IMR-90 (cell line): ENCODE measurements around the gene TAF4. TPM values are rescaled to one million over a fixed set of nuclear protein-coding genes. Genes with fewer than 3 reads are reported as not detected.

ENCODE experiments used
- ATAC-seq: fragments of 200-7000 bp; cut with Tn5 transposase; 2 replicates; pipeline ENCODE4 v1.9.1; 2020; ENCODE audit warnings: low read depth, mild to moderate bottlenecking, moderate library complexity
- BruUV-seq: library from RNA; stranded (reverse); fragments of 400-500 nt; replicated peaks from 2 replicates; lab custom pipeline; 2021; lab: Mats Ljungman, UMichigan
- CTCF ChIA-PET: fragments of 300-600 bp; formaldehyde crosslinking; extraction: SDS; loops from one replicate; lab custom pipeline; 2021; ENCODE audit warnings: antibody characterized with exemption; lab: Yijun Ruan, JAX
- POLR2A ChIA-PET: fragments of 300-600 bp; sonication (Branson Sonifier 250); formaldehyde crosslinking; loops from one replicate; lab custom pipeline; 2022; ENCODE audit warnings: antibody characterized with exemption; ENCODE audit not compliant: unreplicated experiment; lab: Charles Lee
- DNase-seq: peaks from one replicate; pipeline ENCODE4 v3.0.0; 2013
- H2AFZ ChIP-seq: replicated peaks from 2 replicates; pipeline ENCODE3; 2013; ENCODE audit warnings: low read length, mild to moderate bottlenecking; ENCODE audit not compliant: poor library complexity
- H2AK5ac ChIP-seq: 2 replicates; pipeline ENCODE4 v1.6.1; 2013; ENCODE audit warnings: low read depth, low read length, inconsistent platforms
- H2AK9ac ChIP-seq: replicated peaks from 2 replicates; pipeline ENCODE3; 2013; ENCODE audit warnings: mild to moderate bottlenecking, low read depth, low read length, moderate library complexity; ENCODE audit not compliant: poor library complexity
- H2BK120ac ChIP-seq: 2 replicates; pipeline ENCODE4 v1.6.1; 2013; ENCODE audit warnings: low read depth, low read length, inconsistent platforms
- H2BK15ac ChIP-seq: 3 replicates; pipeline ENCODE4 v1.6.1; 2013; ENCODE audit warnings: low read depth, low read length, inconsistent platforms
- H2BK20ac ChIP-seq: 2 replicates; pipeline ENCODE4 v1.6.1; 2013; ENCODE audit warnings: low read depth, mild to moderate bottlenecking, inconsistent platforms, low read length, moderate library complexity
- H2BK5ac ChIP-seq: 2 replicates; pipeline ENCODE4 v1.6.1; 2013; ENCODE audit warnings: mild to moderate bottlenecking, low read depth, low read length, inconsistent platforms; ENCODE audit not compliant: poor library complexity, severe bottlenecking
- H3K14ac ChIP-seq: replicated peaks from 2 replicates; pipeline ENCODE4 v1.6.1; 2013; ENCODE audit warnings: low read depth, low read length, inconsistent platforms
- H3K18ac ChIP-seq: 2 replicates; pipeline ENCODE4 v1.6.1; 2013; ENCODE audit warnings: low read depth, low read length, control low read depth
- H3K23ac ChIP-seq: 2 replicates; pipeline ENCODE4 v1.6.1; 2013; ENCODE audit warnings: low read depth, low read length, inconsistent platforms
- H3K27ac ChIP-seq: 2 replicates; pipeline ENCODE4 v1.5.1; 2013; ENCODE audit warnings: mild to moderate bottlenecking, control low read depth, low read length; ENCODE audit not compliant: insufficient read depth
- H3K27me3 ChIP-seq: 2 replicates; pipeline ENCODE4 v1.6.1; 2013; ENCODE audit warnings: low read length; ENCODE audit not compliant: control insufficient read depth, insufficient read depth
- H3K36me3 ChIP-seq: 2 replicates; pipeline ENCODE4 v1.6.1; 2013; ENCODE audit warnings: low read length, mixed read lengths; ENCODE audit not compliant: control insufficient read depth, insufficient read depth
- H3K4ac ChIP-seq: 2 replicates; pipeline ENCODE4 v1.6.1; 2013; ENCODE audit warnings: low read depth, low read length, inconsistent platforms
- H3K4me1 ChIP-seq: 2 replicates; pipeline ENCODE4 v1.6.1; 2013; ENCODE audit warnings: low read length, mixed read lengths; ENCODE audit not compliant: control insufficient read depth, insufficient read depth
- H3K4me2 ChIP-seq: 2 replicates; pipeline ENCODE4 v1.6.1; 2013; ENCODE audit warnings: low read depth, mild to moderate bottlenecking, control low read depth, low read length, moderate library complexity
- H3K4me3 ChIP-seq: 2 replicates; pipeline ENCODE4 v1.5.1; 2013; ENCODE audit warnings: low read depth, mild to moderate bottlenecking, control low read depth, low read length, moderate library complexity; ENCODE audit not compliant: insufficient read depth
- H3K56ac ChIP-seq: 2 replicates; pipeline ENCODE4 v1.6.1; 2013; ENCODE audit warnings: low read length, inconsistent platforms; ENCODE audit not compliant: insufficient read depth; ENCODE audit errors: extremely low read depth
- H3K79me1 ChIP-seq, 2 experiments: 2 replicates each; pipeline ENCODE4 v1.6.1; 2013; ENCODE audit warnings: low read length in 2 of 2, inconsistent platforms in 1 of 2, low read depth in 1 of 2
- H3K9ac ChIP-seq: 2 replicates; pipeline ENCODE4 v1.6.1; 2013; ENCODE audit warnings: low read depth, low read length, control low read depth
- H3K9me1 ChIP-seq: 2 replicates; pipeline ENCODE4 v1.6.1; 2013; ENCODE audit warnings: low read length, inconsistent platforms; ENCODE audit not compliant: insufficient read depth
- H3K9me3 ChIP-seq: 2 replicates; pipeline ENCODE4 v1.6.1; 2013; ENCODE audit warnings: low read length; ENCODE audit not compliant: control insufficient read depth, insufficient read depth
- H4K20me1 ChIP-seq: 2 replicates; pipeline ENCODE4 v1.6.1; 2013; ENCODE audit warnings: low read length, inconsistent platforms; ENCODE audit not compliant: insufficient read depth
- H4K5ac ChIP-seq: 2 replicates; pipeline ENCODE4 v1.6.1; 2013; ENCODE audit warnings: mild to moderate bottlenecking, low read depth, low read length, control low read depth
- H4K8ac ChIP-seq, 2 experiments: 2 replicates each; pipeline ENCODE4 v1.6.1; 2013; ENCODE audit warnings: low read depth in 2 of 2, low read length in 2 of 2, control low read depth in 1 of 2, inconsistent platforms in 1 of 2
- H4K91ac ChIP-seq: 2 replicates; pipeline ENCODE4 v1.6.1; 2013; ENCODE audit warnings: low read depth, low read length, inconsistent platforms; ENCODE audit not compliant: insufficient read depth
- BHLHE40 ChIP-seq: fragments of 150-350 bp; IDR thresholded peaks from 2 replicates; pipeline ENCODE4 v1.6.1; 2016; ENCODE audit warnings: mild to moderate bottlenecking, low read depth, low read length
- CEBPB ChIP-seq: IDR thresholded peaks from 2 replicates; pipeline ENCODE4 v1.6.1; 2012; ENCODE audit warnings: low read depth, low read length, improper control_type of control experiment
- CHD1 ChIP-seq: IDR thresholded peaks from 2 replicates; pipeline ENCODE4 v1.6.1; 2012; ENCODE audit warnings: low read depth, low read length, improper control_type of control experiment
- FOS ChIP-seq: fragments of 150-350 bp; IDR thresholded peaks from 2 replicates; pipeline ENCODE4 v1.6.1; 2016; ENCODE audit warnings: low read depth, low read length
- MAFK ChIP-seq: IDR thresholded peaks from 2 replicates; pipeline ENCODE4 v1.6.1; 2012; ENCODE audit warnings: low read depth, low read length, improper control_type of control experiment
- MAZ ChIP-seq: IDR thresholded peaks from 2 replicates; pipeline ENCODE4 v1.6.1; 2012; ENCODE audit warnings: low read depth, mild to moderate bottlenecking, low read length, improper control_type of control experiment, moderate library complexity, borderline replicate concordance
- MXI1 ChIP-seq: IDR thresholded peaks from 2 replicates; pipeline ENCODE4 v1.6.1; 2012; ENCODE audit warnings: low read depth, mild to moderate bottlenecking, low read length, moderate library complexity, borderline replicate concordance
- NFE2L2 ChIP-seq: fragments of 150-350 bp; IDR thresholded peaks from 2 replicates; pipeline ENCODE4 v1.6.1; 2016; ENCODE audit warnings: low read depth, mild to moderate bottlenecking, low read length
- POLR2A ChIP-seq: IDR thresholded peaks from 2 replicates; pipeline ENCODE4 v1.6.1; 2012; ENCODE audit warnings: mild to moderate bottlenecking, low read depth, low read length
- RAD21 ChIP-seq: IDR thresholded peaks from 2 replicates; pipeline ENCODE4 v1.6.1; 2012; ENCODE audit warnings: low read length, improper control_type of control experiment
- RCOR1 ChIP-seq: IDR thresholded peaks from 2 replicates; pipeline ENCODE4 v1.6.1; 2012; ENCODE audit warnings: mild to moderate bottlenecking, low read length, improper control_type of control experiment; ENCODE audit not compliant: insufficient replicate concordance
- RFX5 ChIP-seq: IDR thresholded peaks from 2 replicates; pipeline ENCODE4 v1.8.0; 2012; ENCODE audit warnings: low read depth, mild to moderate bottlenecking, low read length, moderate library complexity
- SMC3 ChIP-seq: fragments of 150-350 bp; IDR thresholded peaks from 2 replicates; pipeline ENCODE4 v1.6.1; 2016; ENCODE audit warnings: low read depth, mild to moderate bottlenecking, antibody characterized with exemption, low read length, moderate library complexity
- WGBS, 2 experiments: methylation state at CpG; one replicate each; pipeline versions ENCODE4 v1.1.5 to v1.1.7; 2013; ENCODE audit warnings: missing lambda C conversion rate in 2 of 2; ENCODE audit not compliant: insufficient read length in 1 of 2; ENCODE audit errors: extremely low coverage in 2 of 2; 5-methylcytosine and 5-hydroxymethylcytosine counted together
- dilution Hi-C: fragments of 300-500 bp; cut with HindIII; formaldehyde crosslinking; loops from one replicate; pipeline ENCODE4 v1.14.3; 2018; ENCODE audit warnings: low sequenced_read_pairs; ENCODE audit not compliant: unreplicated experiment
- in situ Hi-C: fragments of 300-500 bp; cut with MboI; formaldehyde crosslinking; loops from 3 replicates; pipeline ENCODE4 v1.14.3; 2019; ENCODE audit warnings: low sequenced_read_pairs, inconsistent platforms, mixed read lengths
- intact Hi-C: fragments of 100-400 bp; cut with micrococcal nuclease; formaldehyde crosslinking; loops from 2 replicates; pipeline ENCODE4 v1.10.0; 2022
- polyA plus RNA-seq, 3 experiments: library from polyadenylated mRNA; depleted of rRNA; stranded (reverse); fragments of >200 nt; gene quantifications; 2 replicates each; pipeline ENCODE4 v1.2.3, GENCODE V29; 2012; ENCODE audit warnings: low replicate concordance in 1 of 3
- total RNA-seq: library from RNA; depleted of rRNA; stranded (reverse); fragments of >200 nt; gene quantifications from 2 replicates; pipeline ENCODE4 v1.2.3, GENCODE V29; 2012
- TF ChIP-seq, protein P1 (sequence below): fragments of 150-350 bp; IDR thresholded peaks from 2 replicates; pipeline ENCODE4 v1.6.1; 2016; ENCODE audit warnings: low read depth, mild to moderate bottlenecking, low read length, moderate library complexity, borderline replicate concordance
- TF ChIP-seq, protein P2 (sequence below): fragments of 150-350 bp; IDR thresholded peaks from 2 replicates; pipeline ENCODE4 v1.6.1; 2017; ENCODE audit warnings: mild to moderate bottlenecking, antibody characterized with exemption, low read length, low read depth
- TF ChIP-seq, protein P3 (sequence below): conservative IDR thresholded peaks from 2 replicates; pipeline ENCODE4 v1.5.1; 2012; ENCODE audit warnings: mild to moderate bottlenecking, low read depth, low read length, improper control_type of control experiment

Gene TAF4
- total and polyA plus RNA-seq, 2 of the 4 experiments (the other 2 are of a cell fraction): 1.4 to 5.1 TPM

DNA sequence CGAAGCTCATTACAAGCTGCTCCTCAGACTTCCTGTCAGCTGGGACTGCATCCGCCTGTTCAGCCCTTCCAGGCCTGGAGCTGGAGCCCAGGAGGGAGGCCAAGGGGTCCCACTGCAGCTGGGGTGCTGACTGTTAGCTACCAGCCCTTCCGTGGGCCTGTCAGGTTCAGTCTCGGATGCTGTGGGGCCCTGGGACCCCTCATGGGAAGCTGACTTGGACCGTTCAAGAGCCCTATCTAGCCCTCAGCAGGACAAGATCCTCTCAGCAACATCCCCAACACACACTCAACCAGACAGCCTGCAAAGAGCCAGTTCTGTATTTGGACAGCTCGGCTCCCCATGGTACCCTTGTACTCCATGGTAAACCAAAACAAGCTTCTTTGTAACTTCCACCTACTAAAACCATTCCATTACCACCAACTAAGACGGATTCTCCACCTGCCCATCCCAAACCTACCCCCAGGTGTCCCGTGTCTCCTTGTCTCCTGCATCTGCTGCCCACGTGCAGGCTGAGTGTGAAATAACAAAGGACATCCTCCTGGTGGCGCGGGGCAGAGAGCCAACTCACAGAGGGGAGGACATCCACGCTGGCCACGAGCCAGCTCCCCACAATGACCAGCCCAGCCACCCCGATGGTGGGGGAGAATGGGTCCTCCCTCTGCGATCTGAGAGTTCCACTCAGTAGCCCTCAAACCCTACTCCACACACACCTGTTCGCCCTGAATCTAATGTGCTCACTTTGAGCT lies 111.2 kb downstream of the TAF4 start:
- Histone ChIP-seq H3K23ac (no peak overlapping the region), H3K36me3 (no peaks in the 10 kb centered on the region), H3K14ac (no peak overlapping the region), H2BK5ac (no peak overlapping the region), H3K4me1 (no peaks in the 10 kb centered on the region), H3K4ac (no peak overlapping the region), H3K56ac (no peak overlapping the region), H3K27me3 (peaks cover 8% of the 10 kb centered on the region), H2AFZ (peak overlapping the region; percentile 43), H3K9me3 (no peaks in the 10 kb centered on the region), H2BK20ac (no peak overlapping the region), H4K91ac (no peak overlapping the region), H2AK5ac (no peak overlapping the region), H3K4me2 (no peak overlapping the region), H2BK120ac (no peak overlapping the region), H3K18ac (no peak overlapping the region), H2AK9ac (no peak overlapping the region), H4K5ac (no peak overlapping the region), H2BK15ac (no peak overlapping the region), H3K27ac (no peak overlapping the region), H4K20me1 (no peaks in the 10 kb centered on the region), H3K9me1 (no peaks in the 10 kb centered on the region), H3K9ac (no peak overlapping the region), H4K8ac (no peak overlapping the region), H3K4me3 (no peak overlapping the region), H3K79me1 (no peaks in the 10 kb centered on the region)
- ATAC-seq (no peak), DNase-seq (no peak)
- TF ChIP-seq, protein P1, sequence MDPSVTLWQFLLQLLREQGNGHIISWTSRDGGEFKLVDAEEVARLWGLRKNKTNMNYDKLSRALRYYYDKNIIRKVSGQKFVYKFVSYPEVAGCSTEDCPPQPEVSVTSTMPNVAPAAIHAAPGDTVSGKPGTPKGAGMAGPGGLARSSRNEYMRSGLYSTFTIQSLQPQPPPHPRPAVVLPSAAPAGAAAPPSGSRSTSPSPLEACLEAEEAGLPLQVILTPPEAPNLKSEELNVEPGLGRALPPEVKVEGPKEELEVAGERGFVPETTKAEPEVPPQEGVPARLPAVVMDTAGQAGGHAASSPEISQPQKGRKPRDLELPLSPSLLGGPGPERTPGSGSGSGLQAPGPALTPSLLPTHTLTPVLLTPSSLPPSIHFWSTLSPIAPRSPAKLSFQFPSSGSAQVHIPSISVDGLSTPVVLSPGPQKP: no peak
- TF ChIP-seq MAZ (no peak), NFE2L2 (no peak), RAD21 (no peak), RFX5 (no peak), CHD1 (no peak), RCOR1 (no peak), SMC3 (no peak), BHLHE40 (no peak), FOS (no peak), MXI1 (no peak), CEBPB (no peak), MAFK (no peak), POLR2A (no peak)
- TF ChIP-seq, protein P2, sequence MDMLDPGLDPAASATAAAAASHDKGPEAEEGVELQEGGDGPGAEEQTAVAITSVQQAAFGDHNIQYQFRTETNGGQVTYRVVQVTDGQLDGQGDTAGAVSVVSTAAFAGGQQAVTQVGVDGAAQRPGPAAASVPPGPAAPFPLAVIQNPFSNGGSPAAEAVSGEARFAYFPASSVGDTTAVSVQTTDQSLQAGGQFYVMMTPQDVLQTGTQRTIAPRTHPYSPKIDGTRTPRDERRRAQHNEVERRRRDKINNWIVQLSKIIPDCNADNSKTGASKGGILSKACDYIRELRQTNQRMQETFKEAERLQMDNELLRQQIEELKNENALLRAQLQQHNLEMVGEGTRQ: no peak
- TF ChIP-seq, protein P3, sequence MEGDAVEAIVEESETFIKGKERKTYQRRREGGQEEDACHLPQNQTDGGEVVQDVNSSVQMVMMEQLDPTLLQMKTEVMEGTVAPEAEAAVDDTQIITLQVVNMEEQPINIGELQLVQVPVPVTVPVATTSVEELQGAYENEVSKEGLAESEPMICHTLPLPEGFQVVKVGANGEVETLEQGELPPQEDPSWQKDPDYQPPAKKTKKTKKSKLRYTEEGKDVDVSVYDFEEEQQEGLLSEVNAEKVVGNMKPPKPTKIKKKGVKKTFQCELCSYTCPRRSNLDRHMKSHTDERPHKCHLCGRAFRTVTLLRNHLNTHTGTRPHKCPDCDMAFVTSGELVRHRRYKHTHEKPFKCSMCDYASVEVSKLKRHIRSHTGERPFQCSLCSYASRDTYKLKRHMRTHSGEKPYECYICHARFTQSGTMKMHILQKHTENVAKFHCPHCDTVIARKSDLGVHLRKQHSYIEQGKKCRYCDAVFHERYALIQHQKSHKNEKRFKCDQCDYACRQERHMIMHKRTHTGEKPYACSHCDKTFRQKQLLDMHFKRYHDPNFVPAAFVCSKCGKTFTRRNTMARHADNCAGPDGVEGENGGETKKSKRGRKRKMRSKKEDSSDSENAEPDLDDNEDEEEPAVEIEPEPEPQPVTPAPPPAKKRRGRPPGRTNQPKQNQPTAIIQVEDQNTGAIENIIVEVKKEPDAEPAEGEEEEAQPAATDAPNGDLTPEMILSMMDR: no peak
- 56% methylated on average over 3 of the region's 16 CpGs; no CpG with 5 or more reads in 1 of the 2 experiments for WGBS, 2 experiments
- dilution Hi-C loops (no loop called here), intact Hi-C loops (no loop called here), in situ Hi-C loops (no loop called here)
- BruUV-seq: no TSS peak
- POLR2A ChIA-PET: no interaction called here
- CTCF ChIA-PET: no interaction called here
